ENCODE results near the gene AOPEP.

DNA sequence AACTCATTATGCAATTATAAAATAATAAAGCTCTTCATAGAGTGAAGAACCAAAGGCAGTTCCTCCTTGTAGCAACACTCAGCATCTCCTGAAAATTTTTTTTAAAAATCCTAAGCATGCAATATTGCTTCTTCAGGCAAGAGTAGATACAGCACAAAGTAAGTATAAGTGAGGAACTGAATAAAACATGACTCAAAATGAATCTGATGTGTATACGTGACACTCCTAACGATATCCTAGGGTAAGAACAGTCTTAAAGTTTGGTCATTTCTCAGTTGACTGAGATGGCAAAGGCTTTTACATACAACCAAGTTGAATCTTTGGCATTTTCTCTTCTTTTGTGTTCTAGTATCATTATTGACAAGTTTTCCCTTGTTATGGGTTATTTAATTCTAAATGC, 41.1 kb upstream of the AOPEP start:
- TF ChIP-seq, protein P1, sequence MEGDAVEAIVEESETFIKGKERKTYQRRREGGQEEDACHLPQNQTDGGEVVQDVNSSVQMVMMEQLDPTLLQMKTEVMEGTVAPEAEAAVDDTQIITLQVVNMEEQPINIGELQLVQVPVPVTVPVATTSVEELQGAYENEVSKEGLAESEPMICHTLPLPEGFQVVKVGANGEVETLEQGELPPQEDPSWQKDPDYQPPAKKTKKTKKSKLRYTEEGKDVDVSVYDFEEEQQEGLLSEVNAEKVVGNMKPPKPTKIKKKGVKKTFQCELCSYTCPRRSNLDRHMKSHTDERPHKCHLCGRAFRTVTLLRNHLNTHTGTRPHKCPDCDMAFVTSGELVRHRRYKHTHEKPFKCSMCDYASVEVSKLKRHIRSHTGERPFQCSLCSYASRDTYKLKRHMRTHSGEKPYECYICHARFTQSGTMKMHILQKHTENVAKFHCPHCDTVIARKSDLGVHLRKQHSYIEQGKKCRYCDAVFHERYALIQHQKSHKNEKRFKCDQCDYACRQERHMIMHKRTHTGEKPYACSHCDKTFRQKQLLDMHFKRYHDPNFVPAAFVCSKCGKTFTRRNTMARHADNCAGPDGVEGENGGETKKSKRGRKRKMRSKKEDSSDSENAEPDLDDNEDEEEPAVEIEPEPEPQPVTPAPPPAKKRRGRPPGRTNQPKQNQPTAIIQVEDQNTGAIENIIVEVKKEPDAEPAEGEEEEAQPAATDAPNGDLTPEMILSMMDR (conservative IDR thresholded peaks at IDR 0.05; ENCODE audit: low read length), result no peak
- TF ChIP-seq EZH2phosphoT487 (IDR thresholded peaks at IDR 0.05; ENCODE audit: borderline replicate concordance), result no peak
